Esophagus muscularis mucosa (tissue), 3 donors: ENCODE measurements around the gene ATP5ME.

Experiments
- CTCF ChIP-seq, 3 experiments: fragments of 200-600 bp in 2 of 3; fragments of 450-650 bp in 1 of 3; sonication (generic) in 2 of 3; IDR thresholded peaks; one replicate each; pipeline ENCODE4 v1.5.1; 2017 to 2019; ENCODE audit warnings: antibody characterized with exemption in 3 of 3, mild to moderate bottlenecking in 2 of 3, moderate library complexity in 1 of 3
- POLR2A ChIP-seq: fragments of 450-650 bp; IDR thresholded peaks from one replicate; pipeline ENCODE4 v1.6.1; 2017; ENCODE audit warnings: antibody characterized with exemption, moderate library complexity, mild to moderate bottlenecking, low read depth
- POLR2AphosphoS5 ChIP-seq, 2 donors: sonication (generic); formaldehyde crosslinking; IDR thresholded peaks; one replicate each; pipeline ENCODE4 v1.6.1; 2017; ENCODE audit warnings: antibody characterized with exemption in 2 of 2

GRCh38 chr4:681736-682451, 7.8 kb upstream of the ATP5ME start:
- TF ChIP-seq CTCF (IDR thresholded peaks at IDR 0.05) (no peak), POLR2A (no peak), POLR2AphosphoS5 (IDR thresholded peaks at IDR 0.05) (no peak)
